ENCODE data around the gene RSPH6A.

DNA sequence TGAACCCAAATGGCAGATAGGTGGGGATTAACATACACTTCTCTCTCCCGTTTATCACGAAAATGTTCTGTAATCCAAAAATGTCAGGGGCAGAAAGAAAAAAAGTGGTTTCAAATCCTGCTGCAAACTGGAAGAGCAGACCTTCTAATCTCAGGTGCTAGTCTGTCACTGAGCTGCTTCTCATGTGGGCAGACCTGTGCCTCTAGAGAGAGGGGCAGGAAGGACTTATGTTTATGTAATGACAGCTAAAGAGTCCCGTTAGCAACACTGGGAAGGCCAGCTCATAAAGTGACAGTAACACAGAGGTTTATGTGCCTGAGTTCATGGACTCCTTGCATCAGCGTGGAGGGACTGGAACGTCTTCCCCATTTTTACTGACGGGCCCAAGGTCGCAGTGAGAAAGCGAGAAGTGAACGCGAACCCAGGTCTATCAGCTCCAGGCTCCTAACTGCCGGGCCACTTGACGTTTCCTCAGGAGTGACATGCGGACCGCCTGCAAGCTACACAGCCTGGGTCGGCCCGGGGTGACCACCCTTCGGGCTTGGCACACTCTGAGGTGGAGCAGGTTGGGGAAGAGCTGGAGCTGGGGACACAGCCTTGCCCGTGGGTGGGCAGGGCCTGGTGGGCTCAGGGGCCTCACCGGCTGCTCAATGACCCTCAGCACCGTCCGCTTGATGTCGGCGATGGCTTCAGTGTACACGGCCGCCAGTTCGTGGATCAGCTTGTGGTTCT is 9.6 kb upstream of the RSPH6A start:
- TF ChIP-seq, protein P1, sequence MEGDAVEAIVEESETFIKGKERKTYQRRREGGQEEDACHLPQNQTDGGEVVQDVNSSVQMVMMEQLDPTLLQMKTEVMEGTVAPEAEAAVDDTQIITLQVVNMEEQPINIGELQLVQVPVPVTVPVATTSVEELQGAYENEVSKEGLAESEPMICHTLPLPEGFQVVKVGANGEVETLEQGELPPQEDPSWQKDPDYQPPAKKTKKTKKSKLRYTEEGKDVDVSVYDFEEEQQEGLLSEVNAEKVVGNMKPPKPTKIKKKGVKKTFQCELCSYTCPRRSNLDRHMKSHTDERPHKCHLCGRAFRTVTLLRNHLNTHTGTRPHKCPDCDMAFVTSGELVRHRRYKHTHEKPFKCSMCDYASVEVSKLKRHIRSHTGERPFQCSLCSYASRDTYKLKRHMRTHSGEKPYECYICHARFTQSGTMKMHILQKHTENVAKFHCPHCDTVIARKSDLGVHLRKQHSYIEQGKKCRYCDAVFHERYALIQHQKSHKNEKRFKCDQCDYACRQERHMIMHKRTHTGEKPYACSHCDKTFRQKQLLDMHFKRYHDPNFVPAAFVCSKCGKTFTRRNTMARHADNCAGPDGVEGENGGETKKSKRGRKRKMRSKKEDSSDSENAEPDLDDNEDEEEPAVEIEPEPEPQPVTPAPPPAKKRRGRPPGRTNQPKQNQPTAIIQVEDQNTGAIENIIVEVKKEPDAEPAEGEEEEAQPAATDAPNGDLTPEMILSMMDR (conservative IDR thresholded peaks at IDR 0.05; ENCODE audit: low read depth, low read length): no peak
- TF ChIP-seq MAFK (IDR thresholded peaks at IDR 0.05; ENCODE audit: low read depth, low read length) (no peak), POLR2A (IDR thresholded peaks at IDR 0.05; ENCODE audit: low read depth, low read length) (no peak), SMC3 (IDR thresholded peaks at IDR 0.05; ENCODE audit: low read depth, low read length) (no peak), MAZ (IDR thresholded peaks at IDR 0.05; ENCODE audit: borderline replicate concordance, low read depth, low read length) (no peak)

Data from IMR-90 (cell line).